Upper lobe of left lung (tissue), 6 donors: ENCODE measurements around the gene R3HDM4. TPM values are rescaled to one million over a fixed set of nuclear protein-coding genes. Genes with fewer than 3 reads are reported as not detected.
A peak's percentile ranks its signal among the peaks of the same experiment; 100 is the strongest.

Experiments used
- ATAC-seq, 2 donors: fragments of 200-7000 bp; cut with Tn5 transposase; one replicate each; pipeline ENCODE4 v1.9.1; 2022; ENCODE audit warnings: mild to moderate bottlenecking in 2 of 2, moderate library complexity in 2 of 2; ENCODE audit not compliant: low FRiP score in 2 of 2
- DNase-seq, 2 donors: peaks; one replicate each; pipeline ENCODE4 v3.0.0-alpha.2; 2019 to 2020
- H3K27ac ChIP-seq, 4 donors: fragments of 200-600 bp; sonication (generic); one replicate each; pipeline ENCODE4 v1.5.1; 2016 to 2019
- H3K27me3 ChIP-seq, 4 donors: fragments of 200-600 bp; sonication (generic); one replicate each; pipeline ENCODE4 v1.5.1; 2017 to 2019
- H3K36me3 ChIP-seq, 4 donors: fragments of 200-600 bp; sonication (generic); one replicate each; pipeline ENCODE4 v1.5.1; 2016 to 2019
- H3K4me1 ChIP-seq, 4 donors: fragments of 200-600 bp; sonication (generic); one replicate each; pipeline ENCODE4 v1.5.1; 2018 to 2019
- H3K4me3 ChIP-seq, 4 donors: fragments of 200-600 bp; sonication (generic); one replicate each; pipeline ENCODE4 v1.5.1; 2017 to 2019; ENCODE audit warnings: mild to moderate bottlenecking in 2 of 4, moderate library complexity in 1 of 4
- H3K9me3 ChIP-seq, 4 donors: fragments of 200-600 bp; sonication (generic); one replicate each; pipeline ENCODE4 v1.5.1; 2018 to 2019
- EP300 ChIP-seq, 4 donors: sonication (generic); formaldehyde crosslinking; IDR thresholded peaks; one replicate each; pipeline ENCODE4 v1.5.1; 2017; ENCODE audit warnings: antibody characterized with exemption in 4 of 4, control low read depth in 2 of 4
- POLR2A ChIP-seq, 4 donors: fragments of 450-650 bp; IDR thresholded peaks; one replicate each; pipeline ENCODE4 v1.5.1; 2016 to 2017; ENCODE audit warnings: antibody characterized with exemption in 4 of 4, mild to moderate bottlenecking in 2 of 4
- POLR2AphosphoS5 ChIP-seq, 2 donors: sonication (generic); formaldehyde crosslinking; IDR thresholded peaks; one replicate each; pipeline ENCODE4 v1.5.1; 2017; ENCODE audit warnings: antibody characterized with exemption in 2 of 2
- WGBS, 2 donors: methylation state at CpG; one replicate each; pipeline ENCODE4 v1.1.5; 2017 to 2018; 5-methylcytosine and 5-hydroxymethylcytosine counted together
- total RNA-seq, 6 donors: library from RNA; depleted of rRNA in 4 of 6; stranded (reverse); fragments of >200 nt in 4 of 6; gene quantifications; one replicate each; pipeline versions ENCODE4 v1.1.0 to v1.2.1, GENCODE V29; 2016 to 2021
- TF ChIP-seq, protein P1 (sequence below), 6 experiments: fragments of 450-650 bp in 4 of 6; fragments of 200-600 bp in 2 of 6; sonication (generic) in 2 of 6; IDR thresholded peaks; one replicate each; pipeline ENCODE4 v1.5.1; 2016 to 2019; ENCODE audit warnings: antibody characterized with exemption in 6 of 6
- donor health status: DM: no; HTN: no; CAD: no; lungs with moderate emphysema.
- donor health status: DM: no; HTN: yes; CAD: no; lungs with severe emphysema.

Gene R3HDM4
- total RNA-seq, 6 donors from 2014 or later = 39.6 to 71.2 (median 63.3) TPM

DNA sequence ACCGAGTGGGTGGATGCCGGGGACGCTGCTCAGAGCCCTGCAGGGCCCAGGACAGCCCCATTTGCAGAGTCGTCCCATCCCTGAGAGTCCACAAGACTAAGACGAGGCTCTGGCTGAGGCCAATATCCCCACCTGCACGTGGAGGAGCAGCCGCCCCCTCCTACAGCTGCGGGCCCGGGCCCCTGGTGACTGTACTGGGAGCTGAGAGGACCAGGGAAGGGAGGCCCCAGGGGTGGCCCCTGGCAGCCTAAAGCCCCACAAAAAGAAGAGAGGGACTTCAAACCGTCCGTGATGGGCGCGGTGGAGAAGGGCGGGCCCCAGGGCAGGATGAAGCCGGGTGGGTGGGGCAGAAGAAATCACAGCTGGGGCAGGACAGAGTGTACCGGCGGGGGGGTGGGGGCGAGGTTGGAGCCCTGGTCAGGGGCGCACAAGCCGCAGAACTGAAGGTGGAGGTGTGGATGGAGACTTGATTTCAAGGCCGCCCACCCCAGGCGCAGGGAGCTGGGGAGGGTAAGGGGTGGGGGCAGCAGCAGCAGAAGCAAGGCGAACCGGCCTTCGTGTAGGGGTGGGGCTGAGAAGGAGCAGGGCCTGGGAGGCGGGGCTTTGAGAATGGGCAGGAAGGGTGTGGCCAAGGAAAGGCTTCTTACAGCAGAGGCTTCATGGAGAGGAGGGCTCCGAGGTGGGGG lies 40.6 kb downstream of the R3HDM4 start:
- ATAC-seq (peak; percentile 69 to 76), DNase-seq (peak; percentile 48 to 86)
- Histone ChIP-seq H3K4me1 (peaks cover 9 to 21% (median 15%) of the 10 kb centered on the region in 4 donors), H3K9me3 (no peaks in the 10 kb centered on the region), H3K27ac (peak overlapping the region; percentile 32 to 83 (median 55)), H3K27me3 (no peaks in the 10 kb centered on the region), H3K4me3 (peak overlapping the region in 1 of 4 donors; percentile 36), H3K36me3 (peaks cover 5 to 87% (median 57%) of the 10 kb centered on the region in 4 donors)
- TF ChIP-seq POLR2A (IDR thresholded peaks at IDR 0.05) (no peak), EP300 (IDR thresholded peaks at IDR 0.05) (no peak), POLR2AphosphoS5 (IDR thresholded peaks at IDR 0.05) (no peak)
- TF ChIP-seq, protein P1, sequence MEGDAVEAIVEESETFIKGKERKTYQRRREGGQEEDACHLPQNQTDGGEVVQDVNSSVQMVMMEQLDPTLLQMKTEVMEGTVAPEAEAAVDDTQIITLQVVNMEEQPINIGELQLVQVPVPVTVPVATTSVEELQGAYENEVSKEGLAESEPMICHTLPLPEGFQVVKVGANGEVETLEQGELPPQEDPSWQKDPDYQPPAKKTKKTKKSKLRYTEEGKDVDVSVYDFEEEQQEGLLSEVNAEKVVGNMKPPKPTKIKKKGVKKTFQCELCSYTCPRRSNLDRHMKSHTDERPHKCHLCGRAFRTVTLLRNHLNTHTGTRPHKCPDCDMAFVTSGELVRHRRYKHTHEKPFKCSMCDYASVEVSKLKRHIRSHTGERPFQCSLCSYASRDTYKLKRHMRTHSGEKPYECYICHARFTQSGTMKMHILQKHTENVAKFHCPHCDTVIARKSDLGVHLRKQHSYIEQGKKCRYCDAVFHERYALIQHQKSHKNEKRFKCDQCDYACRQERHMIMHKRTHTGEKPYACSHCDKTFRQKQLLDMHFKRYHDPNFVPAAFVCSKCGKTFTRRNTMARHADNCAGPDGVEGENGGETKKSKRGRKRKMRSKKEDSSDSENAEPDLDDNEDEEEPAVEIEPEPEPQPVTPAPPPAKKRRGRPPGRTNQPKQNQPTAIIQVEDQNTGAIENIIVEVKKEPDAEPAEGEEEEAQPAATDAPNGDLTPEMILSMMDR (IDR thresholded peaks at IDR 0.05) = no peak
- 70 to 76% methylated on average over 17 to 26 of the region's 27 CpGs for WGBS, 2 donors

GRCh38 chr19:871446-872265 lies 41.4 kb downstream of the R3HDM4 start:
- Histone ChIP-seq H3K4me1 (peaks cover 9 to 21% (median 15%) of the 10 kb centered on the region in 4 donors), H3K27ac (peak overlapping the region in 3 of 4 donors; percentile 35 to 83 (median 83)), H3K36me3 (peaks cover 0 to 82% (median 55%) of the 10 kb centered on the region in 4 donors), H3K27me3 (no peaks in the 10 kb centered on the region), H3K9me3 (no peaks in the 10 kb centered on the region), H3K4me3 (no peak overlapping the region)
- WGBS, 2 donors = 84 to 93% methylated on average over 13 to 21 of the region's 33 CpGs
- TF ChIP-seq, protein P1 (IDR thresholded peaks at IDR 0.05) = no peak
- TF ChIP-seq POLR2AphosphoS5 (IDR thresholded peaks at IDR 0.05) = no peak
- TF ChIP-seq POLR2A (IDR thresholded peaks at IDR 0.05) = no peak
- no peak for DNase-seq
- ATAC-seq = no peak

- WGBS, 2 donors = 62 to 85% methylated on average over 12 to 24 of the region's 28 CpGs
- Histone ChIP-seq H3K27ac (peak overlapping the region in 2 of 4 donors; percentile 35 to 83), H3K27me3 (no peaks in the 10 kb centered on the region), H3K4me3 (no peak overlapping the region), H3K36me3 (peaks cover 0 to 75% (median 52%) of the 10 kb centered on the region in 4 donors), H3K9me3 (no peaks in the 10 kb centered on the region), H3K4me1 (peaks cover 9 to 21% (median 15%) of the 10 kb centered on the region in 4 donors)
- DNase-seq (peak in 1 of 2 donors; percentile 91), ATAC-seq (no peak)
- TF ChIP-seq, protein P1 (IDR thresholded peaks at IDR 0.05) = no peak
- TF ChIP-seq EP300 (IDR thresholded peaks at IDR 0.05) = no peak
- peak; percentile 65 to 70 for TF ChIP-seq POLR2AphosphoS5 (IDR thresholded peaks at IDR 0.05)
- TF ChIP-seq POLR2A (IDR thresholded peaks at IDR 0.05) = no peak
Measured at GRCh38 chr19:870963-871401, 42.0 kb downstream of the R3HDM4 start.

- Histone ChIP-seq H3K4me1 (peaks cover 9 to 21% (median 15%) of the 10 kb centered on the region in 4 donors), H3K27ac (peak overlapping the region; percentile 29 to 83 (median 72)), H3K36me3 (peaks cover 0 to 69% (median 46%) of the 10 kb centered on the region in 4 donors), H3K9me3 (no peaks in the 10 kb centered on the region), H3K4me3 (no peak overlapping the region), H3K27me3 (no peaks in the 10 kb centered on the region)
- WGBS, 2 donors = 87 to 94% methylated on average over 7 to 8 of the region's 8 CpGs
- no peak for DNase-seq
- TF ChIP-seq EP300 (IDR thresholded peaks at IDR 0.05) = no peak
- no peak for TF ChIP-seq POLR2AphosphoS5 (IDR thresholded peaks at IDR 0.05)
- TF ChIP-seq POLR2A (IDR thresholded peaks at IDR 0.05) = no peak
- TF ChIP-seq, protein P1 (IDR thresholded peaks at IDR 0.05) = no peak
- no peak for ATAC-seq
Measured at GRCh38 chr19:870314-870713, 42.7 kb downstream of the R3HDM4 start.
